ENCODE data around the gene KIAA0825. TPM values are rescaled to one million over a fixed set of nuclear protein-coding genes. Genes with fewer than 3 reads are reported as not detected.

KIAA0825 gene
- total RNA-seq, 1 donor from 2014 or later, result 5.0 TPM

- Mint-ChIP-seq H3K27ac (ENCODE audit: unreplicated experiment) (no peak overlapping the region), H3K36me3 (ENCODE audit: unreplicated experiment) (no peaks in the 10 kb centered on the region), H3K4me1 (ENCODE audit: unreplicated experiment) (no peaks in the 10 kb centered on the region), H3K27me3 (ENCODE audit: unreplicated experiment) (no peaks in the 10 kb centered on the region), H3K4me3 (ENCODE audit: unreplicated experiment) (no peak overlapping the region), H3K9me3 (ENCODE audit: unreplicated experiment) (no peaks in the 10 kb centered on the region)
- no peak for TF ChIP-seq CTCF (IDR thresholded peaks at IDR 0.05)
- DNase-seq (ENCODE audit: extremely low spot score, unreplicated experiment), result no peak
These were observed 303.8 kb downstream of the KIAA0825 start for GRCh38 chr5:94314460-94315131.

- H3K4me1 Mint-ChIP-seq (ENCODE audit: unreplicated experiment), result no peaks in the 10 kb centered on the region
- no peaks in the 10 kb centered on the region for H3K36me3 Mint-ChIP-seq (ENCODE audit: unreplicated experiment)
- no peaks in the 10 kb centered on the region for H3K27me3 Mint-ChIP-seq (ENCODE audit: unreplicated experiment)
- H3K27ac Mint-ChIP-seq (ENCODE audit: unreplicated experiment), result no peak overlapping the region
- no peaks in the 10 kb centered on the region for H3K9me3 Mint-ChIP-seq (ENCODE audit: unreplicated experiment)
- no peak for DNase-seq (ENCODE audit: extremely low spot score, unreplicated experiment)
- no peak overlapping the region for H3K4me3 Mint-ChIP-seq (ENCODE audit: unreplicated experiment)
- TF ChIP-seq CTCF (IDR thresholded peaks at IDR 0.05), result no peak
These were observed 304.7 kb downstream of the KIAA0825 start for GRCh38 chr5:94313696-94314095.

GRCh38 chr5:94313188-94313587 is 305.2 kb downstream of the KIAA0825 start:
- DNase-seq (ENCODE audit: extremely low spot score, unreplicated experiment), result no peak
- Mint-ChIP-seq H3K9me3 (ENCODE audit: unreplicated experiment) (no peaks in the 10 kb centered on the region), H3K4me3 (ENCODE audit: unreplicated experiment) (no peak overlapping the region), H3K4me1 (ENCODE audit: unreplicated experiment) (no peaks in the 10 kb centered on the region), H3K27ac (ENCODE audit: unreplicated experiment) (no peak overlapping the region), H3K36me3 (ENCODE audit: unreplicated experiment) (no peaks in the 10 kb centered on the region), H3K27me3 (ENCODE audit: unreplicated experiment) (no peaks in the 10 kb centered on the region)
- no peak for TF ChIP-seq CTCF (IDR thresholded peaks at IDR 0.05)

- H3K4me1 Mint-ChIP-seq (ENCODE audit: unreplicated experiment), result no peaks in the 10 kb centered on the region
- no peak overlapping the region for H3K4me3 Mint-ChIP-seq (ENCODE audit: unreplicated experiment)
- H3K27ac Mint-ChIP-seq (ENCODE audit: unreplicated experiment), result no peak overlapping the region
- no peaks in the 10 kb centered on the region for H3K36me3 Mint-ChIP-seq (ENCODE audit: unreplicated experiment)
- TF ChIP-seq CTCF (IDR thresholded peaks at IDR 0.05), result no peak
- no peaks in the 10 kb centered on the region for H3K27me3 Mint-ChIP-seq (ENCODE audit: unreplicated experiment)
- H3K9me3 Mint-ChIP-seq (ENCODE audit: unreplicated experiment), result no peaks in the 10 kb centered on the region
- DNase-seq (ENCODE audit: extremely low spot score, unreplicated experiment), result no peak
These were observed 306.1 kb downstream of the KIAA0825 start for GRCh38 chr5:94312298-94312697.

- H3K4me1 Mint-ChIP-seq (ENCODE audit: unreplicated experiment), result no peaks in the 10 kb centered on the region
- no peaks in the 10 kb centered on the region for H3K36me3 Mint-ChIP-seq (ENCODE audit: unreplicated experiment)
- peak; percentile 6 for TF ChIP-seq CTCF (IDR thresholded peaks at IDR 0.05)
- H3K27me3 Mint-ChIP-seq (ENCODE audit: unreplicated experiment), result no peaks in the 10 kb centered on the region
- H3K9me3 Mint-ChIP-seq (ENCODE audit: unreplicated experiment), result no peaks in the 10 kb centered on the region
- H3K4me3 Mint-ChIP-seq (ENCODE audit: unreplicated experiment), result no peak overlapping the region
- no peak for DNase-seq (ENCODE audit: extremely low spot score, unreplicated experiment)
- H3K27ac Mint-ChIP-seq (ENCODE audit: unreplicated experiment), result no peak overlapping the region
These were observed 307.6 kb downstream of the KIAA0825 start for GRCh38 chr5:94310833-94311232.

Data from osteocyte (in vitro differentiated cells).